Right lobe of liver (tissue), 6 donors: Measurements from ENCODE around the gene CDT1. TPM values are rescaled to one million over a fixed set of nuclear protein-coding genes. Genes with fewer than 3 reads are reported as not detected.
A peak's percentile ranks its signal among the peaks of the same experiment; 100 is the strongest.
"Not testable (repeated sequence)": the region's sequence is repeated elsewhere in the genome, so short reads cannot be mapped to it uniquely, and the experiment has no call there.

Experiments used
- ATAC-seq, 4 donors: fragments of 200-7000 bp; cut with Tn5 transposase; one replicate each; pipeline ENCODE4 v1.9.1; 2020; ENCODE audit warnings: mild to moderate bottlenecking in 4 of 4, moderate library complexity in 4 of 4
- DNase-seq, 3 donors: peaks; one replicate each; pipeline ENCODE4 v3.0.0-alpha.2; 2020
- H3K27ac ChIP-seq, 3 donors: fragments of 200-600 bp; one replicate each; pipeline ENCODE4 v1.8.0; 2022
- H3K27me3 ChIP-seq, 2 donors: fragments of 200-600 bp; one replicate each; pipeline ENCODE4 v1.8.0; 2022
- H3K36me3 ChIP-seq, 4 donors: fragments of 200-600 bp; sonication (generic) in 1 of 4; one replicate each; pipeline versions ENCODE4 v1.5.1 to v1.8.0; 2017 to 2022; ENCODE audit warnings: control low read depth in 1 of 4
- H3K4me1 ChIP-seq, 4 donors: fragments of 200-600 bp; sonication (generic) in 1 of 4; one replicate each; pipeline versions ENCODE4 v1.5.1 to v1.8.0; 2017 to 2022; ENCODE audit warnings: control low read depth in 1 of 4
- H3K4me3 ChIP-seq, 3 donors: fragments of 200-600 bp; one replicate each; pipeline ENCODE4 v1.8.0; 2022
- H3K9me3 ChIP-seq, 4 donors: fragments of 200-600 bp; sonication (generic) in 1 of 4; one replicate each; pipeline versions ENCODE4 v1.5.1 to v1.8.0; 2017 to 2022; ENCODE audit warnings: control low read depth in 1 of 4
- POLR2A ChIP-seq: fragments of 450-650 bp; IDR thresholded peaks from one replicate; pipeline ENCODE4 v1.6.1; 2017; ENCODE audit warnings: antibody characterized with exemption, mild to moderate bottlenecking
- WGBS: methylation state at CpG from one replicate; pipeline ENCODE4 v1.1.6; 2018; ENCODE audit warnings: low coverage, low lambda C conversion rate; ENCODE audit not compliant: insufficient coverage; ENCODE audit errors: missing lambda C conversion rate; 5-methylcytosine and 5-hydroxymethylcytosine counted together
- intact Hi-C, 2 donors: fragments of 100-400 bp; cut with DNase I; formaldehyde crosslinking; loops; one replicate each; pipeline versions ENCODE4 v1.11.2 to v1.14.1; 2022
- total RNA-seq, 6 experiments: library from RNA; depleted of rRNA in 2 of 6; stranded (reverse); fragments of >200 nt in 2 of 6; fragmentation: NEBNext Ultra II Directional in 3 of 6; extraction: Animal tissue kit (Norgen Biotek cat#: 25700) in 3 of 6; gene quantifications; one replicate each; pipeline versions ENCODE4 v1.1.0 to v1.2.4, GENCODE V29; 2016 to 2023
- TF ChIP-seq, protein P1 (sequence below), 4 donors: fragments of 200-600 bp in 3 of 4; fragments of 450-650 bp in 1 of 4; IDR thresholded peaks; one replicate each; pipeline versions ENCODE4 v1.5.1 to v1.8.0; 2016 to 2022; ENCODE audit warnings: antibody characterized with exemption in 4 of 4, mild to moderate bottlenecking in 2 of 4
- donor health status: DM: no; HTN: yes; CAD: no.
- donor health status: DM: no; HTN: no; CAD: no.
- donor health status: DM: no; HTN: no; CAD: no.
- donor health status: DM: no; HTN: yes; CAD: no.
- donor health status: DM: no; HTN: yes; CAD: no.

The CDT1 gene
- total RNA-seq, 6 experiments from 2014 or later = 0.22 to 9.6 (median 0.42) TPM

- H3K9me3 ChIP-seq = no peaks in the 10 kb centered on the region
- no peaks in the 10 kb centered on the region for H3K36me3 ChIP-seq
- peak; percentile 46 to 67 (median 64) for ATAC-seq
- peak; percentile 88 for TF ChIP-seq POLR2A
- TF ChIP-seq, protein P1, sequence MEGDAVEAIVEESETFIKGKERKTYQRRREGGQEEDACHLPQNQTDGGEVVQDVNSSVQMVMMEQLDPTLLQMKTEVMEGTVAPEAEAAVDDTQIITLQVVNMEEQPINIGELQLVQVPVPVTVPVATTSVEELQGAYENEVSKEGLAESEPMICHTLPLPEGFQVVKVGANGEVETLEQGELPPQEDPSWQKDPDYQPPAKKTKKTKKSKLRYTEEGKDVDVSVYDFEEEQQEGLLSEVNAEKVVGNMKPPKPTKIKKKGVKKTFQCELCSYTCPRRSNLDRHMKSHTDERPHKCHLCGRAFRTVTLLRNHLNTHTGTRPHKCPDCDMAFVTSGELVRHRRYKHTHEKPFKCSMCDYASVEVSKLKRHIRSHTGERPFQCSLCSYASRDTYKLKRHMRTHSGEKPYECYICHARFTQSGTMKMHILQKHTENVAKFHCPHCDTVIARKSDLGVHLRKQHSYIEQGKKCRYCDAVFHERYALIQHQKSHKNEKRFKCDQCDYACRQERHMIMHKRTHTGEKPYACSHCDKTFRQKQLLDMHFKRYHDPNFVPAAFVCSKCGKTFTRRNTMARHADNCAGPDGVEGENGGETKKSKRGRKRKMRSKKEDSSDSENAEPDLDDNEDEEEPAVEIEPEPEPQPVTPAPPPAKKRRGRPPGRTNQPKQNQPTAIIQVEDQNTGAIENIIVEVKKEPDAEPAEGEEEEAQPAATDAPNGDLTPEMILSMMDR (IDR thresholded peaks at IDR 0.05) = peak; percentile 84 to 94 (median 92)
- WGBS = no CpG with 5 or more reads among the region's 110 CpGs
- no peaks in the 10 kb centered on the region for H3K27me3 ChIP-seq
- intact Hi-C loops = loop anchor here in 1 of 2 donors (5.0 kb wide), 1 partner anchor 43 kb away; no protein-coding TSS in a partner anchor
- DNase-seq = peak; percentile 78 to 84 (median 83)
- peak within 1 kb of the TSS; percentile 84 to 89 (median 87) for H3K27ac ChIP-seq
- peaks cover 0 to 47% (median 25%) of the 10 kb centered on the region in 4 donors for H3K4me1 ChIP-seq
- peak within 1 kb of the TSS; percentile 74 to 82 (median 78) for H3K4me3 ChIP-seq
Observed at GRCh38 chr16:88785106-88785924, 18.3 kb upstream of the CDT1 start, which contains the start of gene PIEZO1. Gene PIEZO1 (minus strand): TSS chr16:88785220. CDS start chr16:88784964, 256 bp downstream.

DNA sequence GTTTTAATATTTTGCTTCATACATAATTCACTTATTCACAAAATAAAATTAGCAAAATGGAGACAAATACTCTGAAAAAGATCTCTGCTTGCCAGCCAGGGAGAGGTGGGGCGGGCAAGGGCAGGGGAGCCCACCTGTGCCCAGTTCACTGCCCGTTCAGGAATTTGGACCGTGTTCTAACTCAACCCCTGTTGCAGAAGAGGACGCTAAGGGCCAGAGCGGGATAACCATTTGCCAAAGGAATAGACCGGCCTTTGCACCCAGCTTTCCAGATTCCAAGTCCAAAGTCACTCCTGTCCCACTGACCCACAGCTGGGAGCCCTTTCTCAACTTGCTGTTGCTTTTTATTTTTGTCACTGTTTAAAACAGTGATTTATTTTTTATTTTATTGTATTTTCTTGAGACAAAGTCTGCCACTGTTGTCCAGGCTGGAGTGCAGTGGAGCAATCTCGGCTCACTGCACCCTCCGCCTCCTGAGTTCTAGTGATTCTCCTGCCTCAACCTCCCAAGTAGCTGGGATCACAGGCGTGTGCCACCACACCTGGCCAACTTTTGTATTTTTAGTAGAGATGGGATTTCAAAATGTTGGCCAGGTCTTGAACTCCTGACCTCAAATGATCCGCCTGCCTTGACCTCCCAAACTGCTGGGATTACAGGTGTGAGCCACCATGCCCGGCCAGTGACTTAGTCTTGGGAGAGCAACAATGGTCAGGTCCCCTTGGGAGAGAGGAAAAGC lies 15.8 kb upstream of the CDT1 start:
- peak in 2 of 3 donors; percentile 80 to 90 for DNase-seq
- WGBS = 28% methylated on average over 11 of the region's 11 CpGs

GRCh38 chr16:88788749-88789148 lies 14.8 kb upstream of the CDT1 start:
- intact Hi-C loops = loop anchor here in 1 of 2 donors (5.0 kb wide), 1 partner anchor 46 kb away; no protein-coding TSS in a partner anchor
- not testable (repeated sequence) for DNase-seq, H3K9me3 ChIP-seq, ATAC-seq, H3K36me3 ChIP-seq, H3K4me3 ChIP-seq, H3K27me3 ChIP-seq, H3K27ac ChIP-seq
- 97% methylated on average over 8 of the region's 8 CpGs for WGBS
- peaks cover 0 to 21% (median 8%) of the 10 kb centered on the region in 4 donors for H3K4me1 ChIP-seq

More for the DNA sequence above, 15.8 kb upstream of the CDT1 start:
- H3K4me3 ChIP-seq = no peak overlapping the region
- peak; percentile 53 to 76 (median 62) for ATAC-seq
- TF ChIP-seq POLR2A = no peak
- TF ChIP-seq, protein P1 (IDR thresholded peaks at IDR 0.05) = no peak
- intact Hi-C loops = loop anchor here in 1 of 2 donors (5.0 kb wide), 1 partner anchor 45 kb away; no protein-coding TSS in a partner anchor
- H3K9me3 ChIP-seq = no peaks in the 10 kb centered on the region
- H3K27me3 ChIP-seq = no peaks in the 10 kb centered on the region
- peak overlapping the region in 2 of 3 donors; percentile 9 to 67 for H3K27ac ChIP-seq
- peaks cover 0 to 30% (median 13%) of the 10 kb centered on the region in 4 donors for H3K4me1 ChIP-seq
- no peaks in the 10 kb centered on the region for H3K36me3 ChIP-seq

DNA sequence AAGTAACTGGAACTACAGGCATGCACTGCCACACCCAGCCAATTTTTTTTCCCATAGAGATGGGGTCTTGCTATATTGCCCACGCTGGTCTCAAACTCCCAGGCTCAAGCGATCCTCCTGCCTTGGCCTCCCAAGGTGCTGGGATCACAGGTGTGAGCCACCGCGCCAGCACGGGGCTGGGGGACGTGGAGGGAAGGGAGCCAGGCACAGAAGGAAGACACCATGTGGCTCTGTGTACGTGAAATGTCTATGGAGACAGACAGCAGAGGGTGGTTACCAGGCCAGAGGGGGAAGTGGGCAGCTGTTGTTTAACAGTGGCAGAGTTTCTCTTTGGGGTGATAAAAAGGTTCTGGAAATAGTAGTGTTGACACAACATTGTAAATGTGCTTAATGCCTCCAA lies 14.0 kb upstream of the CDT1 start:
- TF ChIP-seq, protein P1 (IDR thresholded peaks at IDR 0.05) = no peak
- no peak for TF ChIP-seq POLR2A
- Histone ChIP-seq H3K9me3 (no peaks in the 10 kb centered on the region), H3K4me1 (peaks cover 0 to 17% (median 5%) of the 10 kb centered on the region in 4 donors), H3K27me3 (no peaks in the 10 kb centered on the region), H3K36me3 (no peaks in the 10 kb centered on the region), H3K27ac (no peak overlapping the region), H3K4me3 (no peak overlapping the region)
- DNase-seq = no peak
- intact Hi-C loops = loop anchor here in 1 of 2 donors (5.0 kb wide), 1 partner anchor 47 kb away; no protein-coding TSS in a partner anchor
- ATAC-seq = no peak
- WGBS = 82% methylated on average over 4 of the region's 7 CpGs
